ENCODE data around the gene PRR7. TPM values are rescaled to one million over a fixed set of nuclear protein-coding genes. Genes with fewer than 3 reads are reported as not detected.

PRR7 gene
- total and polyA plus RNA-seq, 4 donors = 0.17 to 1.4 (median 0.49) TPM

DNA sequence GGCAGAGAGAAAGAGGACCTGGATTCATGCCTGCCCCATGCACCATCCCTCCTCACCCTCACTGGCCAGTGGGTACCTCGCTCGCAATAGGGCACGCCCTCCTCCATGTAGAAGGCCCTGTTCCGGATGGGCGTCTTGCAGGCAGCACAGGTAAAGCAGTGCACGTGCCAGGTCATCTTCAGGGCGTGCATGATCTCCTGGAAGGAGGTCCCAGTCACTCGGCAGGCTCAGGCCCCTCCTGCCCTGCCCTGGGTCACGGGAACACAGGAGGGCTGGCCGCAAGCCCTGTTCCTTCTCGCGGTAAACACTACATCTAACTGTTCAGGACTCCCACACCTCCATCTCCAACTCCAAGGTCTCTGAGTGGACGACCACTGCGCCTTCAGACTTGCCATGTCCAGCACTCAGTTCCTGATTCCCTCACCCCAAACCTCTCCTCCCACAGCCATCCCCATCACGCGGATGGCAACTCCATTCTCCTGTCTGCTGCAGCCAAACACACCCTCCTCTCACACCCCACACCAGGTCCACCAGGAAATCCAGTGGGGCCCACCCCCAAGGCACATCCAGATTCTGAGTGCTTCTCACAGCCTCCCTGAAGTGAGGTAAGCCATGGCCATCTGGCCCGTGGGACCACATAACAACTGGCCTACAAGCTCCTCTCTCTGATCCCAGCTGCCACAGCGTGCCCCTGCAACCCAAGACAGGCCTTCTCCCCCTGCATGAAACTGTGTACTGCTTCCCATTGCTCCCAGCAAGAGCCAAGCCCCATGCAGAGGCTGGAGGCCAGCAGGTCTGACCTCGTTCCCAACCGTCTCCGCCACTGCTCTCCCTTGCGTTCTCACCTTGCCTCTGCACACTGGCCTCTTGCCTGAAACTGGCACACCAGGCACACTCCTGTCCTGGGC lies 37.6 kb downstream of the PRR7 start:
- H3K9ac ChIP-seq (ENCODE audit: low read depth in 1 of 2, low read length in 2 of 2) = no peak overlapping the region
- no peak overlapping the region for H3K4me3 ChIP-seq (ENCODE audit: low read depth in 1 of 3, low read length in 3 of 3)
- no peaks in the 10 kb centered on the region for H3K27me3 ChIP-seq (ENCODE audit: control insufficient read depth in 4 of 4, insufficient read depth in 4 of 4, low read length in 3 of 4)
- 95% methylated on average over 22 of the region's 22 CpGs for WGBS
- peaks cover 3 to 12% (median 10%) of the 10 kb centered on the region in 4 donors for H3K4me1 ChIP-seq (ENCODE audit: control insufficient read depth in 4 of 4, insufficient read depth in 4 of 4, low read length in 3 of 4)
- no peak for TF ChIP-seq RAD21 (IDR thresholded peaks at IDR 0.05)
- TF ChIP-seq, protein P1, sequence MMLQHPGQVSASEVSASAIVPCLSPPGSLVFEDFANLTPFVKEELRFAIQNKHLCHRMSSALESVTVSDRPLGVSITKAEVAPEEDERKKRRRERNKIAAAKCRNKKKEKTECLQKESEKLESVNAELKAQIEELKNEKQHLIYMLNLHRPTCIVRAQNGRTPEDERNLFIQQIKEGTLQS (IDR thresholded peaks at IDR 0.05) = no peak
- no peak for TF ChIP-seq FOXA1 (IDR thresholded peaks at IDR 0.05)
- no peak for TF ChIP-seq YY1 (IDR thresholded peaks at IDR 0.05)
- TF ChIP-seq NR2F2 (IDR thresholded peaks at IDR 0.05) = no peak
- no peak for TF ChIP-seq EGR1 (IDR thresholded peaks at IDR 0.05; ENCODE audit: low read depth in 2 of 2)
- TF ChIP-seq, protein P2, sequence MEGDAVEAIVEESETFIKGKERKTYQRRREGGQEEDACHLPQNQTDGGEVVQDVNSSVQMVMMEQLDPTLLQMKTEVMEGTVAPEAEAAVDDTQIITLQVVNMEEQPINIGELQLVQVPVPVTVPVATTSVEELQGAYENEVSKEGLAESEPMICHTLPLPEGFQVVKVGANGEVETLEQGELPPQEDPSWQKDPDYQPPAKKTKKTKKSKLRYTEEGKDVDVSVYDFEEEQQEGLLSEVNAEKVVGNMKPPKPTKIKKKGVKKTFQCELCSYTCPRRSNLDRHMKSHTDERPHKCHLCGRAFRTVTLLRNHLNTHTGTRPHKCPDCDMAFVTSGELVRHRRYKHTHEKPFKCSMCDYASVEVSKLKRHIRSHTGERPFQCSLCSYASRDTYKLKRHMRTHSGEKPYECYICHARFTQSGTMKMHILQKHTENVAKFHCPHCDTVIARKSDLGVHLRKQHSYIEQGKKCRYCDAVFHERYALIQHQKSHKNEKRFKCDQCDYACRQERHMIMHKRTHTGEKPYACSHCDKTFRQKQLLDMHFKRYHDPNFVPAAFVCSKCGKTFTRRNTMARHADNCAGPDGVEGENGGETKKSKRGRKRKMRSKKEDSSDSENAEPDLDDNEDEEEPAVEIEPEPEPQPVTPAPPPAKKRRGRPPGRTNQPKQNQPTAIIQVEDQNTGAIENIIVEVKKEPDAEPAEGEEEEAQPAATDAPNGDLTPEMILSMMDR (IDR thresholded peaks at IDR 0.05; ENCODE audit: low read depth, low read length, missing input control) = no peak
- no peak for TF ChIP-seq FOXA2 (IDR thresholded peaks at IDR 0.05)
- no peak for TF ChIP-seq SP1 (IDR thresholded peaks at IDR 0.05)
- TF ChIP-seq TAF1 (conservative IDR thresholded peaks at IDR 0.05) = no peak
- TF ChIP-seq HNF4A (conservative IDR thresholded peaks at IDR 0.05) = no peak
- TF ChIP-seq, protein P3, sequence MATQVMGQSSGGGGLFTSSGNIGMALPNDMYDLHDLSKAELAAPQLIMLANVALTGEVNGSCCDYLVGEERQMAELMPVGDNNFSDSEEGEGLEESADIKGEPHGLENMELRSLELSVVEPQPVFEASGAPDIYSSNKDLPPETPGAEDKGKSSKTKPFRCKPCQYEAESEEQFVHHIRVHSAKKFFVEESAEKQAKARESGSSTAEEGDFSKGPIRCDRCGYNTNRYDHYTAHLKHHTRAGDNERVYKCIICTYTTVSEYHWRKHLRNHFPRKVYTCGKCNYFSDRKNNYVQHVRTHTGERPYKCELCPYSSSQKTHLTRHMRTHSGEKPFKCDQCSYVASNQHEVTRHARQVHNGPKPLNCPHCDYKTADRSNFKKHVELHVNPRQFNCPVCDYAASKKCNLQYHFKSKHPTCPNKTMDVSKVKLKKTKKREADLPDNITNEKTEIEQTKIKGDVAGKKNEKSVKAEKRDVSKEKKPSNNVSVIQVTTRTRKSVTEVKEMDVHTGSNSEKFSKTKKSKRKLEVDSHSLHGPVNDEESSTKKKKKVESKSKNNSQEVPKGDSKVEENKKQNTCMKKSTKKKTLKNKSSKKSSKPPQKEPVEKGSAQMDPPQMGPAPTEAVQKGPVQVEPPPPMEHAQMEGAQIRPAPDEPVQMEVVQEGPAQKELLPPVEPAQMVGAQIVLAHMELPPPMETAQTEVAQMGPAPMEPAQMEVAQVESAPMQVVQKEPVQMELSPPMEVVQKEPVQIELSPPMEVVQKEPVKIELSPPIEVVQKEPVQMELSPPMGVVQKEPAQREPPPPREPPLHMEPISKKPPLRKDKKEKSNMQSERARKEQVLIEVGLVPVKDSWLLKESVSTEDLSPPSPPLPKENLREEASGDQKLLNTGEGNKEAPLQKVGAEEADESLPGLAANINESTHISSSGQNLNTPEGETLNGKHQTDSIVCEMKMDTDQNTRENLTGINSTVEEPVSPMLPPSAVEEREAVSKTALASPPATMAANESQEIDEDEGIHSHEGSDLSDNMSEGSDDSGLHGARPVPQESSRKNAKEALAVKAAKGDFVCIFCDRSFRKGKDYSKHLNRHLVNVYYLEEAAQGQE (IDR thresholded peaks at IDR 0.05) = no peak
- TF ChIP-seq, protein P4, sequence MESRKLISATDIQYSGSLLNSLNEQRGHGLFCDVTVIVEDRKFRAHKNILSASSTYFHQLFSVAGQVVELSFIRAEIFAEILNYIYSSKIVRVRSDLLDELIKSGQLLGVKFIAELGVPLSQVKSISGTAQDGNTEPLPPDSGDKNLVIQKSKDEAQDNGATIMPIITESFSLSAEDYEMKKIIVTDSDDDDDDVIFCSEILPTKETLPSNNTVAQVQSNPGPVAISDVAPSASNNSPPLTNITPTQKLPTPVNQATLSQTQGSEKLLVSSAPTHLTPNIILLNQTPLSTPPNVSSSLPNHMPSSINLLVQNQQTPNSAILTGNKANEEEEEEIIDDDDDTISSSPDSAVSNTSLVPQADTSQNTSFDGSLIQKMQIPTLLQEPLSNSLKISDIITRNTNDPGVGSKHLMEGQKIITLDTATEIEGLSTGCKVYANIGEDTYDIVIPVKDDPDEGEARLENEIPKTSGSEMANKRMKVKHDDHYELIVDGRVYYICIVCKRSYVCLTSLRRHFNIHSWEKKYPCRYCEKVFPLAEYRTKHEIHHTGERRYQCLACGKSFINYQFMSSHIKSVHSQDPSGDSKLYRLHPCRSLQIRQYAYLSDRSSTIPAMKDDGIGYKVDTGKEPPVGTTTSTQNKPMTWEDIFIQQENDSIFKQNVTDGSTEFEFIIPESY (IDR thresholded peaks at IDR 0.05) = no peak
- no peak for TF ChIP-seq GABPA (IDR thresholded peaks at IDR 0.05 in 1 of 2, conservative IDR thresholded peaks at IDR 0.05 in 1 of 2)
- no peak for TF ChIP-seq JUND (IDR thresholded peaks at IDR 0.05)
- TF ChIP-seq HNF4G (IDR thresholded peaks at IDR 0.05) = no peak
- TF ChIP-seq, protein P5, sequence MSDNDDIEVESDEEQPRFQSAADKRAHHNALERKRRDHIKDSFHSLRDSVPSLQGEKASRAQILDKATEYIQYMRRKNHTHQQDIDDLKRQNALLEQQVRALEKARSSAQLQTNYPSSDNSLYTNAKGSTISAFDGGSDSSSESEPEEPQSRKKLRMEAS (IDR thresholded peaks at IDR 0.05) = no peak
- no peak for TF ChIP-seq RXRA (IDR thresholded peaks at IDR 0.05)
- H3K9me3 ChIP-seq (ENCODE audit: control insufficient read depth in 4 of 4, low read length in 3 of 4) = no peaks in the 10 kb centered on the region
- no peak overlapping the region for H3K27ac ChIP-seq (ENCODE audit: low read depth in 1 of 2, low read length in 2 of 2)
- DNase-seq (ENCODE audit: low spot score) = no peak
- peaks cover 0 to 4% (median under 1%) of the 10 kb centered on the region in 4 donors for H3K36me3 ChIP-seq (ENCODE audit: control insufficient read depth in 4 of 4, insufficient read depth in 3 of 4, low read depth in 1 of 4, low read length in 3 of 4)

Measured in liver (tissue), 9 donors.